Astrocyte (in vitro differentiated cells and primary cell): ENCODE results near the gene SYT7.

Source experiments
- CTCF ChIP-seq: IDR thresholded peaks from 2 replicates; pipeline ENCODE4 v1.5.1; 2011; ENCODE audit warnings: low read depth, mild to moderate bottlenecking, inconsistent platforms, low read length, moderate library complexity; ENCODE audit not compliant: insufficient read depth
- EZH2 ChIP-seq: IDR thresholded peaks from 2 replicates; pipeline ENCODE4 v1.6.1; 2012; ENCODE audit warnings: mild to moderate bottlenecking, low read length, inconsistent platforms; ENCODE audit not compliant: insufficient read depth

GRCh38 chr11:61630089-61630488 lies 49.2 kb upstream of the SYT7 start:
- TF ChIP-seq CTCF (no peak), EZH2 (no peak)
